ENCODE data around the gene SRRM2. TPM values are rescaled to one million over a fixed set of nuclear protein-coding genes. Genes with fewer than 3 reads are reported as not detected.
"Not testable (repeated sequence)": the region's sequence is repeated elsewhere in the genome, so short reads cannot be mapped to it uniquely, and the experiment has no call there.

The SRRM2 gene
- total RNA-seq, 2 donors from 2014 or later, result 843 to 876 TPM

DNA sequence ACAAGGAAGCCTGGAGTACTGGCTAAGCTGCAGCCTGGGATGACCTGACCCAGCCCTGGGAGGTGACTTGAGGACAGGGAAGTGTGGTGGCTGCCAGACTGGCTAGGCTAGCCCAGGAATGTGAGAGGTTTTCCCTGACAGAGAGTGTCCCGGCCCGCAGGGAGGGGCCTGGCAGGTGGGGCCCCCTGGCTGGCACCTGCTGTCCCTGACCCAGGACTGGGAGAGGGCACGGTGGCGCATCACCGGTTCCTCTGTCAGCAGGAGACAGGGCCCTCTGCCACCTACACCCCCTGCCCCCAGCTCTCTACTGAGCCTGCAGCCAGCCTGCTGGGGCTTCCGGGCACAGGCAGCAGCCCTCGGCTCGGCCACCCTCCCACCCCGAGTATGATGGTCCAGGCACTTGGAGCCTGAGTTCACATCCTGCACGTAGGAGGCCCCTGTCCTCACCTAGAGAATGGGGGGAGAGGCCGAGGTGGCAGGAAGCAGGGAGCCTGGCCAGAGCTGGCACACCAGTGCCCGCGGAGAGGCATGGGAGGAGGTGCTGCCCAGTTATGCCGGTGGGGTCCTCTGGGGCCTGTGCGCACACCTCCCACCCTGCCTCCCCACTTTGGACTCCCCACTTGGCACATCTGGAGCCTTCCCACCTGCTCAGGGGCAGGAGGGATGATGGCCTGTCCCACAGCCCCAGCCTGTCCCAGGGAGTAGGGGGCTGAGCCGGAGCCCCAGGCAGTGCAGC lies 32.9 kb upstream of the SRRM2 start:
- H3K36me3 Mint-ChIP-seq (ENCODE audit: low read depth), result no peaks in the 10 kb centered on the region
- H3K9me3 ChIP-seq (ENCODE audit: control insufficient read depth, low read length), result no peaks in the 10 kb centered on the region
- no peaks in the 10 kb centered on the region for H3K9me3 Mint-ChIP-seq
- H3K4me3 Mint-ChIP-seq, result peak overlapping the region; percentile 72
- H3K4me1 Mint-ChIP-seq, result no peaks in the 10 kb centered on the region
- H3K4me3 ChIP-seq (ENCODE audit: low read length), result no peak overlapping the region
- H3K36me3 ChIP-seq (ENCODE audit: control insufficient read depth, insufficient read depth, low read length), result no peaks in the 10 kb centered on the region
- TF ChIP-seq, protein P1, sequence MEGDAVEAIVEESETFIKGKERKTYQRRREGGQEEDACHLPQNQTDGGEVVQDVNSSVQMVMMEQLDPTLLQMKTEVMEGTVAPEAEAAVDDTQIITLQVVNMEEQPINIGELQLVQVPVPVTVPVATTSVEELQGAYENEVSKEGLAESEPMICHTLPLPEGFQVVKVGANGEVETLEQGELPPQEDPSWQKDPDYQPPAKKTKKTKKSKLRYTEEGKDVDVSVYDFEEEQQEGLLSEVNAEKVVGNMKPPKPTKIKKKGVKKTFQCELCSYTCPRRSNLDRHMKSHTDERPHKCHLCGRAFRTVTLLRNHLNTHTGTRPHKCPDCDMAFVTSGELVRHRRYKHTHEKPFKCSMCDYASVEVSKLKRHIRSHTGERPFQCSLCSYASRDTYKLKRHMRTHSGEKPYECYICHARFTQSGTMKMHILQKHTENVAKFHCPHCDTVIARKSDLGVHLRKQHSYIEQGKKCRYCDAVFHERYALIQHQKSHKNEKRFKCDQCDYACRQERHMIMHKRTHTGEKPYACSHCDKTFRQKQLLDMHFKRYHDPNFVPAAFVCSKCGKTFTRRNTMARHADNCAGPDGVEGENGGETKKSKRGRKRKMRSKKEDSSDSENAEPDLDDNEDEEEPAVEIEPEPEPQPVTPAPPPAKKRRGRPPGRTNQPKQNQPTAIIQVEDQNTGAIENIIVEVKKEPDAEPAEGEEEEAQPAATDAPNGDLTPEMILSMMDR (conservative IDR thresholded peaks at IDR 0.05), result no peak
- no peak overlapping the region for H3K27ac ChIP-seq (ENCODE audit: low read depth, low read length)
- 92 to 96% methylated on average over 12 to 16 of the region's 16 CpGs for WGBS, 2 experiments (ENCODE audit: insufficient coverage in 1 of 2, insufficient read length in 1 of 2)
- H3K27ac Mint-ChIP-seq, result no peak overlapping the region
- H3K9ac ChIP-seq (ENCODE audit: extremely low read depth, low read length, poor library complexity, severe bottlenecking), result no peak overlapping the region
- no peaks in the 10 kb centered on the region for H3K4me1 ChIP-seq (ENCODE audit: control insufficient read depth, insufficient read depth, low read length)
- DNase-seq, result no peak
- no peaks in the 10 kb centered on the region for H3K27me3 ChIP-seq (ENCODE audit: control insufficient read depth, insufficient read depth, low read length, poor library complexity, severe bottlenecking)
- H3K27me3 Mint-ChIP-seq (ENCODE audit: insufficient read depth), result peaks cover 6% of the 10 kb centered on the region

DNA sequence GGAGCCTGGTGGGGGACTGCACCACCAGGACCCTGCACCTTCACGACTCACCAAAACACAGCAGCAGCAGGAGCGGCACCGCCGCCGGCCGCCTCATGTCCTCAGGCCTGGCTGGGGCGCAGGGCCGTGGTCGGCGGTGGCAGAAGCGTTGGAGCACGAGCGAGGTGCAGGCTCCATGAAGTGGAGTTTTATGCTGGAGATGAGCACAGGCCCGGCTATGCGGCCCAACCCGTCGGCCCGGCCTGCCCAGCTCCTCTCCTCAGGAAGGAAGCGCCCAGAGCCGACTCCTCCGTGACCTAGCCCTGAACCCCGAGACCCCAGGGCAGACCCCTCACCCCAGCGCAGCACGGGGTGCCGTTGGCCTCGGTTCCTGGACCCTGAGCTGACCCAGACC lies 32.4 kb upstream of the SRRM2 start, which contains the start of gene PRSS27:
Gene PRSS27 (minus strand): TSS at position 161 of the 394 bp plus-strand sequence. CDS start 64 bp downstream, at position 97.
- Histone ChIP-seq H3K36me3 (ENCODE audit: control insufficient read depth, insufficient read depth, low read length) (no peaks in the 10 kb centered on the region), H3K9me3 (ENCODE audit: control insufficient read depth, low read length) (no peaks in the 10 kb centered on the region), H3K4me3 (ENCODE audit: low read length) (peak within 1 kb of the TSS; percentile 69), H3K27me3 (ENCODE audit: control insufficient read depth, insufficient read depth, low read length, poor library complexity, severe bottlenecking) (no peaks in the 10 kb centered on the region), H3K9ac (ENCODE audit: extremely low read depth, low read length, poor library complexity, severe bottlenecking) (peak within 1 kb of the TSS; percentile 30), H3K27ac (ENCODE audit: low read depth, low read length) (peak within 1 kb of the TSS; percentile 70), H3K4me1 (ENCODE audit: control insufficient read depth, insufficient read depth, low read length) (no peaks in the 10 kb centered on the region)
- H3K36me3 Mint-ChIP-seq (ENCODE audit: low read depth), result no peaks in the 10 kb centered on the region
- peak within 1 kb of the TSS; percentile 72 for H3K4me3 Mint-ChIP-seq
- peak within 1 kb of the TSS; percentile 52 for H3K27ac Mint-ChIP-seq
- H3K27me3 Mint-ChIP-seq (ENCODE audit: insufficient read depth), result peaks cover 4% of the 10 kb centered on the region
- DNase-seq, result no peak
- 86 to 94% methylated on average over 1 to 26 of the region's 26 CpGs for WGBS, 2 experiments (ENCODE audit: insufficient coverage in 1 of 2, insufficient read length in 1 of 2)
- no peaks in the 10 kb centered on the region for H3K9me3 Mint-ChIP-seq
- TF ChIP-seq, protein P1 (conservative IDR thresholded peaks at IDR 0.05), result no peak
- H3K4me1 Mint-ChIP-seq, result no peaks in the 10 kb centered on the region

DNA sequence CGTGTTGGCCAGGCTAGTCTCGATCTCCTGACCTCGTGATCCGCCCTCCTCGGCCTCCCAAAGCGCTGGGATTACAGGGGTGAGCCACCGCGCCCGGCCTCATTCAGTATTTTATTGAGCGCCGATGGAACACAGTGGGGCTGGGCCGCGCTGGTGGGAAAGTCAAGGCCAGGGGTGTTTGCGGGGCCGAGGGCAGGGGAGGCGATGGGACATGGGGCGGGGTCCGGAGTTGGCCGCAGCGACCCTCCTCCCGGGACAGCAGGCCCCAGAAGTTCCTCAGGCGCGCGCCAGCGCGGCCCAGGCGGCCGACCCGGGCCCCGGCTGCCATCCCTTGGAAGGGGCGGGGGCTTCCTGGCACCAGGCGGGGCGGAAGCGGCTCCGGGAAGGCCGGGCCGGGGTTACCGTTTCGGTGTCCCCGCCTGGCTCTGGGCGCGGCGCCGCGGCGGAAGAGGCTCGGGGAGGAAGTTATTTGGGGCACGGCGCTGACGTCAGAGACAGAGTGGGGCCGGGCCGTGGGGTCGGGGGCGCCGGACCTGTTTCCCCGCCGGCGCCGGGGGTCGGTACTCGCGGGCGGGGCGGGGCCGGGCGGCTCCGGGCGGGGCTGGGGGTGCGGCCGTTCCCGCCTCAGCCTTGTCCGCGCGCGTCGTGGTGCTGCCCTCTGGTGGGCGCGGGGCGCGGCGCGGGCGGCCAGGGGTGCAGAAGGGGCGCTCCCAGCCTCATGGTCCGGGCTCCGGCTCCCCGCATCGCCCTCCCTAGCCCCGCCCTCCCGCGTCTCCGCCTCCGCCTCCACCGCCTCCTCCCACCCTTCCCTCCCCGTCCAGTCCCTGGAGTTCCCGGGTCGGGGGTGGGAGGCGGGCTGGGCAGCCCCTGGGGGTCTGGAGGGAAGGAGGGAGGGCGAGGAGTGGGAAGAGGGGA lies 31.5 kb upstream of the SRRM2 start:
- H3K9me3 ChIP-seq (ENCODE audit: control insufficient read depth, low read length), result no peaks in the 10 kb centered on the region
- Mint-ChIP-seq H3K9me3 (no peaks in the 10 kb centered on the region), H3K27me3 (ENCODE audit: insufficient read depth) (peaks cover 4% of the 10 kb centered on the region), H3K4me3 (peak overlapping the region; percentile 72), H3K36me3 (ENCODE audit: low read depth) (no peaks in the 10 kb centered on the region), H3K27ac (peak overlapping the region; percentile 70), H3K4me1 (no peaks in the 10 kb centered on the region)
- H3K9ac ChIP-seq (ENCODE audit: extremely low read depth, low read length, poor library complexity, severe bottlenecking), result peak overlapping the region; percentile 30
- DNase-seq, result peak; percentile 96
- H3K4me1 ChIP-seq (ENCODE audit: control insufficient read depth, insufficient read depth, low read length), result no peaks in the 10 kb centered on the region
- TF ChIP-seq, protein P1 (conservative IDR thresholded peaks at IDR 0.05), result peak; percentile 88
- H3K27ac ChIP-seq (ENCODE audit: low read depth, low read length), result peak overlapping the region; percentile 70
- no peaks in the 10 kb centered on the region for H3K27me3 ChIP-seq (ENCODE audit: control insufficient read depth, insufficient read depth, low read length, poor library complexity, severe bottlenecking)
- no peaks in the 10 kb centered on the region for H3K36me3 ChIP-seq (ENCODE audit: control insufficient read depth, insufficient read depth, low read length)
- H3K4me3 ChIP-seq (ENCODE audit: low read length), result peak overlapping the region; percentile 69
- 2 to 7% methylated on average over 19 to 89 of the region's 99 CpGs for WGBS, 2 experiments (ENCODE audit: insufficient coverage in 1 of 2, insufficient read length in 1 of 2)

DNA sequence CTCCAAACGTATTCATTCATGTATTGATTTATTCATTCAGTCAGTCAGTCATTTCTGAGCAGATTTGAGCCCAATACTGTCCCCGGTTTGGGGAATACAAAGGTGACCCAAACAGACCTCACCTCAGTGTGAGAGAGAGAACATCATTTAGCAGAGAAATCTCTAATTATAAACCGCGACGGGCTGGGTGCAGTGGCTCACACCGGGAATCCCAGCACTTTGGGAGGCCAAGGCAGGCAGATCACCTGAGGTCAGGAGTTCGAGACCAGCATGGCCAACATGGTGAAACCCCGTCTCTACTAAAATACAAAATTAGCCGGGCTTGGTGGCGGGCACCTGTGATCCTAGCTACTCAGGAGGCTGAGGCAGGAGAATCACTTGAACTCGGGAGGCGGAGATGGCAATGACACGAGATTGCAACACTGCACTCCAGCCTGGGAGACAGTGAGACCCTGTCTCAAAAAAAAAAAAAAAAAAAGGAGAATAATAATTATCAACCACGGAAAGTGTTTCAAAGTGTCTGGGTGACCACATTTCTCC lies 30.7 kb upstream of the SRRM2 start:
- Histone ChIP-seq H3K4me3 (ENCODE audit: low read length) (peak overlapping the region; percentile 67), H3K27ac (ENCODE audit: low read depth, low read length) (peak overlapping the region; percentile 32)
- WGBS, 2 experiments (ENCODE audit: insufficient coverage in 1 of 2, insufficient read length in 1 of 2), result 55 to 64% methylated on average over 13 to 14 of the region's 14 CpGs
- H3K27me3 Mint-ChIP-seq (ENCODE audit: insufficient read depth); H3K36me3 ChIP-seq (ENCODE audit: control insufficient read depth, insufficient read depth, low read length); H3K27me3 ChIP-seq (ENCODE audit: control insufficient read depth, insufficient read depth, low read length, poor library complexity, severe bottlenecking); H3K9me3 ChIP-seq (ENCODE audit: control insufficient read depth, low read length); H3K4me1 Mint-ChIP-seq; H3K9ac ChIP-seq (ENCODE audit: extremely low read depth, low read length, poor library complexity, severe bottlenecking); H3K4me1 ChIP-seq (ENCODE audit: control insufficient read depth, insufficient read depth, low read length); H3K9me3 Mint-ChIP-seq; DNase-seq; H3K36me3 Mint-ChIP-seq (ENCODE audit: low read depth): not testable (repeated sequence)
- H3K27ac Mint-ChIP-seq, result peak overlapping the region; percentile 70
- H3K4me3 Mint-ChIP-seq, result peak overlapping the region; percentile 72

Data from endodermal cell (in vitro differentiated cells).